ENCODE results near the gene PCDHA10.

GRCh38 chr5:140808889-140809291, 46.8 kb upstream of the PCDHA10 start:
- TF ChIP-seq RARB (CRISPR knock-in tag; IDR thresholded peaks at IDR 0.05) (no peak), CREB5 (CRISPR knock-in tag; IDR thresholded peaks at IDR 0.05; ENCODE audit: low read depth) (no peak), ZC3H10 (CRISPR knock-in tag; IDR thresholded peaks at IDR 0.05) (no peak)
